Upper lobe of left lung (tissue), 4 donors: ENCODE results near the gene FGA.
"Not testable (repeated sequence)": the region's sequence is repeated elsewhere in the genome, so short reads cannot be mapped to it uniquely, and the experiment has no call there.

ENCODE experiments used
- POLR2A ChIP-seq, 4 donors: fragments of 450-650 bp; IDR thresholded peaks; one replicate each; pipeline ENCODE4 v1.5.1; 2016 to 2017; ENCODE audit warnings: antibody characterized with exemption in 4 of 4, mild to moderate bottlenecking in 2 of 4
- TF ChIP-seq, protein P1 (sequence below), 6 experiments: fragments of 450-650 bp in 4 of 6; fragments of 200-600 bp in 2 of 6; sonication (generic) in 2 of 6; IDR thresholded peaks; one replicate each; pipeline ENCODE4 v1.5.1; 2016 to 2019; ENCODE audit warnings: antibody characterized with exemption in 6 of 6

GRCh38 chr4:154597281-154597680, 6.7 kb upstream of the FGA start:
- not testable (repeated sequence) for TF ChIP-seq POLR2A (IDR thresholded peaks at IDR 0.05)
- TF ChIP-seq, protein P1, sequence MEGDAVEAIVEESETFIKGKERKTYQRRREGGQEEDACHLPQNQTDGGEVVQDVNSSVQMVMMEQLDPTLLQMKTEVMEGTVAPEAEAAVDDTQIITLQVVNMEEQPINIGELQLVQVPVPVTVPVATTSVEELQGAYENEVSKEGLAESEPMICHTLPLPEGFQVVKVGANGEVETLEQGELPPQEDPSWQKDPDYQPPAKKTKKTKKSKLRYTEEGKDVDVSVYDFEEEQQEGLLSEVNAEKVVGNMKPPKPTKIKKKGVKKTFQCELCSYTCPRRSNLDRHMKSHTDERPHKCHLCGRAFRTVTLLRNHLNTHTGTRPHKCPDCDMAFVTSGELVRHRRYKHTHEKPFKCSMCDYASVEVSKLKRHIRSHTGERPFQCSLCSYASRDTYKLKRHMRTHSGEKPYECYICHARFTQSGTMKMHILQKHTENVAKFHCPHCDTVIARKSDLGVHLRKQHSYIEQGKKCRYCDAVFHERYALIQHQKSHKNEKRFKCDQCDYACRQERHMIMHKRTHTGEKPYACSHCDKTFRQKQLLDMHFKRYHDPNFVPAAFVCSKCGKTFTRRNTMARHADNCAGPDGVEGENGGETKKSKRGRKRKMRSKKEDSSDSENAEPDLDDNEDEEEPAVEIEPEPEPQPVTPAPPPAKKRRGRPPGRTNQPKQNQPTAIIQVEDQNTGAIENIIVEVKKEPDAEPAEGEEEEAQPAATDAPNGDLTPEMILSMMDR (IDR thresholded peaks at IDR 0.05): not testable (repeated sequence)
